Mesendoderm (in vitro differentiated cells): ENCODE results near the gene TSLP.

Experiments used
- DNase-seq: peaks from one replicate; pipeline ENCODE4 v3.0.0; 2013
- H2AK5ac ChIP-seq: 2 replicates; pipeline ENCODE4 v1.6.1; 2013; ENCODE audit warnings: low read length, inconsistent platforms
- H2BK120ac ChIP-seq: 2 replicates; pipeline ENCODE4 v1.6.1; 2013; ENCODE audit warnings: low read depth, mild to moderate bottlenecking, low read length, moderate library complexity, mixed read lengths
- H2BK15ac ChIP-seq: replicated peaks from 2 replicates; pipeline ENCODE4 v1.6.1; 2013; ENCODE audit warnings: low read depth, mild to moderate bottlenecking, moderate library complexity
- H2BK5ac ChIP-seq: 2 replicates; pipeline ENCODE4 v1.6.1; 2013; ENCODE audit warnings: low read length, inconsistent platforms
- H3K18ac ChIP-seq: 2 replicates; pipeline ENCODE4 v1.6.1; 2013; ENCODE audit warnings: mild to moderate bottlenecking, low read length, mixed read lengths
- H3K23ac ChIP-seq: one replicate; pipeline ENCODE4 v1.6.1; 2013; ENCODE audit warnings: low read length
- H3K27ac ChIP-seq: 2 replicates; pipeline ENCODE4 v1.5.1; 2013; ENCODE audit warnings: low read depth, mild to moderate bottlenecking, inconsistent platforms, low read length, moderate library complexity
- H3K27me3 ChIP-seq: 2 replicates; pipeline ENCODE4 v1.6.1; 2013; ENCODE audit warnings: low read length, control low read depth, mild to moderate bottlenecking, inconsistent platforms; ENCODE audit not compliant: insufficient read depth, poor library complexity
- H3K36me3 ChIP-seq: 2 replicates; pipeline ENCODE4 v1.6.1; 2013; ENCODE audit warnings: low read length, inconsistent platforms; ENCODE audit not compliant: control insufficient read depth, insufficient read depth
- H3K4ac ChIP-seq: one replicate; pipeline ENCODE4 v1.6.1; 2013; ENCODE audit warnings: low read depth, mild to moderate bottlenecking, low read length, moderate library complexity
- H3K4me1 ChIP-seq: 2 replicates; pipeline ENCODE4 v1.6.1; 2013; ENCODE audit warnings: low read depth, low read length, inconsistent platforms; ENCODE audit not compliant: control insufficient read depth
- H3K4me2 ChIP-seq: 2 replicates; pipeline ENCODE4 v1.6.1; 2013; ENCODE audit warnings: low read length
- H3K4me3 ChIP-seq: 2 replicates; pipeline ENCODE4 v1.5.1; 2013; ENCODE audit warnings: mild to moderate bottlenecking, low read length
- H3K56ac ChIP-seq: one replicate; pipeline ENCODE4 v1.6.1; 2013; ENCODE audit warnings: low read length
- H3K79me1 ChIP-seq: 2 replicates; pipeline ENCODE4 v1.6.1; 2013; ENCODE audit warnings: low read length, inconsistent platforms
- H3K79me2 ChIP-seq: 2 replicates; pipeline ENCODE4 v1.6.1; 2013; ENCODE audit warnings: mild to moderate bottlenecking, low read length; ENCODE audit not compliant: control insufficient read depth, insufficient read depth
- H3K9ac ChIP-seq: 2 replicates; pipeline ENCODE4 v1.6.1; 2013; ENCODE audit warnings: low read length, inconsistent platforms
- H4K5ac ChIP-seq: one replicate; pipeline ENCODE4 v1.6.1; 2013; ENCODE audit warnings: low read length
- H4K8ac ChIP-seq: one replicate; pipeline ENCODE4 v1.6.1; 2013; ENCODE audit warnings: low read depth, mild to moderate bottlenecking, control low read depth, low read length, moderate library complexity
- WGBS: extraction: QIAGEN DNeasy Blood & Tissue Kit; methylation state at CpG from one replicate; pipeline ENCODE4 v1.1.7; 2013; ENCODE audit warnings: low lambda C conversion rate, missing lambda C conversion rate; ENCODE audit not compliant: insufficient coverage; ENCODE audit errors: extremely low coverage; 5-methylcytosine and 5-hydroxymethylcytosine counted together

TSLP gene

GRCh38 chr5:111099058-111099778, 27.7 kb downstream of the TSLP start:
- Histone ChIP-seq H3K27me3 (no peaks in the 10 kb centered on the region), H3K4me2 (no peak overlapping the region), H3K79me2 (peaks cover 6% of the 10 kb centered on the region), H3K23ac (no peak overlapping the region), H3K4ac (no peak overlapping the region), H3K36me3 (peaks cover 3% of the 10 kb centered on the region), H4K8ac (no peak overlapping the region), H3K4me3 (no peak overlapping the region), H3K4me1 (no peaks in the 10 kb centered on the region), H3K79me1 (no peaks in the 10 kb centered on the region), H2AK5ac (no peak overlapping the region), H2BK5ac (no peak overlapping the region), H2BK15ac (no peak overlapping the region), H2BK120ac (no peak overlapping the region), H3K9ac (no peak overlapping the region), H3K56ac (no peak overlapping the region), H3K27ac (no peak overlapping the region), H4K5ac (no peak overlapping the region), H3K18ac (no peak overlapping the region)
- DNase-seq: no peak
- no CpG with 5 or more reads among the region's 1 CpG for WGBS

- Histone ChIP-seq H3K23ac (no peak overlapping the region), H2BK120ac (no peak overlapping the region), H3K9ac (no peak overlapping the region), H3K79me1 (no peaks in the 10 kb centered on the region), H3K18ac (no peak overlapping the region), H3K27ac (no peak overlapping the region), H2BK15ac (no peak overlapping the region), H3K4ac (no peak overlapping the region), H3K36me3 (peaks cover 3% of the 10 kb centered on the region), H2BK5ac (no peak overlapping the region), H3K27me3 (no peaks in the 10 kb centered on the region), H3K4me3 (no peak overlapping the region), H3K79me2 (no peaks in the 10 kb centered on the region), H3K4me2 (no peak overlapping the region), H3K4me1 (no peaks in the 10 kb centered on the region), H2AK5ac (no peak overlapping the region), H4K5ac (no peak overlapping the region), H4K8ac (no peak overlapping the region), H3K56ac (no peak overlapping the region)
- WGBS: 100% methylated on average over 1 of the region's 2 CpGs
- DNase-seq: no peak
Measured at GRCh38 chr5:111106320-111106948, 34.9 kb downstream of the TSLP start.

- no peak overlapping the region for H3K23ac ChIP-seq
- H3K79me1 ChIP-seq: no peaks in the 10 kb centered on the region
- H3K4me3 ChIP-seq: no peak overlapping the region
- no peak for DNase-seq
- no peak overlapping the region for H4K8ac ChIP-seq
- no peak overlapping the region for H3K18ac ChIP-seq
- H3K4me2 ChIP-seq: no peak overlapping the region
- no peaks in the 10 kb centered on the region for H3K4me1 ChIP-seq
- no peak overlapping the region for H2AK5ac ChIP-seq
- H3K27ac ChIP-seq: no peak overlapping the region
- no peak overlapping the region for H4K5ac ChIP-seq
- no peak overlapping the region for H2BK5ac ChIP-seq
- no peak overlapping the region for H2BK15ac ChIP-seq
- no peak overlapping the region for H2BK120ac ChIP-seq
- H3K9ac ChIP-seq: no peak overlapping the region
- no peaks in the 10 kb centered on the region for H3K79me2 ChIP-seq
- H3K27me3 ChIP-seq: no peaks in the 10 kb centered on the region
- H3K4ac ChIP-seq: no peak overlapping the region
- H3K56ac ChIP-seq: no peak overlapping the region
- no CpG with 5 or more reads among the region's 2 CpGs for WGBS
- peaks cover 3% of the 10 kb centered on the region for H3K36me3 ChIP-seq
Measured at GRCh38 chr5:111107371-111107770, 35.9 kb downstream of the TSLP start.

- Histone ChIP-seq H2BK5ac (no peak overlapping the region), H3K9ac (no peak overlapping the region)
- no CpG with 5 or more reads among the region's 3 CpGs for WGBS
Measured at GRCh38 chr5:111111956-111112355, 40.4 kb downstream of the TSLP start.

GRCh38 chr5:111113678-111114077, 42.2 kb downstream of the TSLP start:
- no peak overlapping the region for H3K4me2 ChIP-seq
- H3K18ac ChIP-seq: no peak overlapping the region
- no peak overlapping the region for H4K8ac ChIP-seq
- H3K56ac ChIP-seq: no peak overlapping the region
- H3K79me2 ChIP-seq: no peaks in the 10 kb centered on the region
- no peak overlapping the region for H2BK15ac ChIP-seq
- no CpG with 5 or more reads among the region's 3 CpGs for WGBS
- H3K23ac ChIP-seq: no peak overlapping the region
- no peak overlapping the region for H3K4me3 ChIP-seq
- H4K5ac ChIP-seq: no peak overlapping the region
- H3K79me1 ChIP-seq: no peaks in the 10 kb centered on the region
- H3K36me3 ChIP-seq: no peaks in the 10 kb centered on the region
- H2BK120ac ChIP-seq: no peak overlapping the region
- no peaks in the 10 kb centered on the region for H3K27me3 ChIP-seq
- no peak overlapping the region for H3K9ac ChIP-seq
- no peak overlapping the region for H3K27ac ChIP-seq
- no peak overlapping the region for H3K4ac ChIP-seq
- H3K4me1 ChIP-seq: peaks cover 2% of the 10 kb centered on the region
- no peak for DNase-seq
- no peak overlapping the region for H2BK5ac ChIP-seq
- H2AK5ac ChIP-seq: no peak overlapping the region

More at GRCh38 chr5:111111956-111112355, 40.4 kb downstream of the TSLP start:
- Histone ChIP-seq H3K4me3 (no peak overlapping the region), H4K5ac (no peak overlapping the region), H4K8ac (no peak overlapping the region), H3K18ac (no peak overlapping the region), H3K4me1 (no peaks in the 10 kb centered on the region), H3K27me3 (no peaks in the 10 kb centered on the region), H2AK5ac (no peak overlapping the region), H3K4me2 (no peak overlapping the region), H3K4ac (no peak overlapping the region), H3K27ac (no peak overlapping the region), H3K23ac (no peak overlapping the region), H2BK15ac (no peak overlapping the region), H2BK120ac (no peak overlapping the region), H3K79me2 (no peaks in the 10 kb centered on the region), H3K36me3 (no peaks in the 10 kb centered on the region), H3K79me1 (no peaks in the 10 kb centered on the region), H3K56ac (no peak overlapping the region)
- no peak for DNase-seq
